ENCODE measurements around the gene DNMT1. TPM values are rescaled to one million over a fixed set of nuclear protein-coding genes. Genes with fewer than 3 reads are reported as not detected.

Gene DNMT1
- total RNA-seq, 1 experiment from 2014 or later: 227 TPM

DNA sequence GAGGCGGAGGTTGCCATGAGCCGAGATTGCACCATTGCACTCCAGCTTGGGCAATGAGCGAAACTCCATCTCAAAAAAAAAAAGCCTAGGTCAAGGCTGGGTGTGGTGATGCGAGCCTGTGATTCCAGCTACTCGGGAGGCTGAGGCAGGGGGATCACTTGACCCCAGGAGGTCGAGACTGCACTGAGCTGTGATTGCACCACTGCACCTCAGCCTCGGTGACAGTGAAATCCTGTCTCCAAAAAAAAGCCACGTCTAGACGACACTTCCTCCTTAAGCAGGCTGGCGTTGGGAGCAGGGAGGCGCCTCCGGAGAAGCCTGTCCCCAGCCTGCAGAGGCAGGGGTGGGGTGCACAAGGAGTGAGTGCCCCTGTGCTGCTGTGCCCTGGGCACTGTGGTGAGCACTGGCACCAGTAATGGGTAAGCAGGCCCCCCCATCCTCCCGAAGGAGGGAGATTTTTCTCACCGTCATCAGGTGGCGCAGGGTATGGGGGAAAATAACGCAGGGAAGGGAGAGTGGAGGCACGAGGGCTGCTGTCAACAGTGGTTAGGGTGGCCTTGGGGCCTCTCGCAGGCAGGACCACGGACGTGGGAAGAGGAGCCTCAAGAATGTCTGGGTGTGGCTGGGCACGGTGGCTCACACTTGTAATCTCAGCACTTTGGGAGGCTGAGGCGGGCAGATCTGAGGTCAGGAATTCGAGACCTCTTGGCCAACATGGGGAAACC lies 82.6 kb downstream of the DNMT1 start:
- WGBS (ENCODE audit: extremely low coverage, insufficient read length, low lambda C conversion rate): no CpG with 5 or more reads among the region's 23 CpGs

More for the DNA sequence above, 82.6 kb downstream of the DNMT1 start:
- H2BK20ac ChIP-seq (ENCODE audit: low read depth, low read length, poor library complexity, severe bottlenecking): no peak overlapping the region
- H2BK120ac ChIP-seq (ENCODE audit: low read depth, low read length, poor library complexity, severe bottlenecking): no peak overlapping the region
- H4K5ac ChIP-seq (ENCODE audit: insufficient read length, low read depth, low read length): no peak overlapping the region
- no peak overlapping the region for H4K91ac ChIP-seq (ENCODE audit: insufficient read length, low read depth, low read length)
- no peak for DNase-seq
- peaks cover 39 to 80% (median 64%) of the 10 kb centered on the region in 3 experiments; a peak in 6 of 7 replicates for H3K36me3 Mint-ChIP-seq (ENCODE audit: insufficient read depth in 1 of 3, low read depth in 3 of 3)
- no peaks in the 10 kb centered on the region; the same call in 1 of the 2 replicates for H3K4me1 ChIP-seq (ENCODE audit: insufficient read depth, low read length)
- no peak overlapping the region for H4K8ac ChIP-seq (replicated peaks; ENCODE audit: insufficient read length, low read depth, low read length)
- H4K20me1 ChIP-seq (ENCODE audit: control insufficient read depth, insufficient read depth, insufficient read length): no peaks in the 10 kb centered on the region
- no peaks in the 10 kb centered on the region; the same call in none of the 2 replicates for H3K27me3 Mint-ChIP-seq (ENCODE audit: low read depth)
- no peak overlapping the region for H3K23ac ChIP-seq (ENCODE audit: insufficient read length, low read depth, low read length)
- no peak overlapping the region for H2AFZ ChIP-seq (ENCODE audit: low read length)
- H3K56ac ChIP-seq (ENCODE audit: insufficient read length, low read depth, low read length): no peak overlapping the region
- no peaks in the 10 kb centered on the region for H3K9me3 ChIP-seq (ENCODE audit: control insufficient read depth, low read depth, low read length)
- H3K4me1 Mint-ChIP-seq: peaks cover 4 to 9% of the 10 kb centered on the region in 2 experiments
- no peak overlapping the region for H3K18ac ChIP-seq (ENCODE audit: insufficient read length, low read depth, low read length)
- no peak overlapping the region for H3K14ac ChIP-seq (ENCODE audit: insufficient read depth, low read length)
- no peaks in the 10 kb centered on the region; a peak in 1 of 5 replicates for H3K9me3 Mint-ChIP-seq
- H3K4me3 Mint-ChIP-seq: no peak overlapping the region; a peak in 1 of 5 replicates
- H3K79me1 ChIP-seq (ENCODE audit: insufficient read depth, low read depth, low read length, poor library complexity, severe bottlenecking): no peaks in the 10 kb centered on the region
- H2BK15ac ChIP-seq (ENCODE audit: low read depth, low read length): no peak overlapping the region
- peaks cover under 1% of the 10 kb centered on the region; the same call in 1 of the 2 replicates for H3K79me2 ChIP-seq (ENCODE audit: insufficient read depth, low read length)
- H3K4ac ChIP-seq (ENCODE audit: low read depth, low read length): no peak overlapping the region
- H3K9ac ChIP-seq (ENCODE audit: extremely low read depth, insufficient read length, low read length): no peak overlapping the region
- H3T11ph ChIP-seq (ENCODE audit: low read length): no peak overlapping the region
- H2BK5ac ChIP-seq (ENCODE audit: insufficient read length, low read length): no peak overlapping the region
- H2AK5ac ChIP-seq (ENCODE audit: insufficient read length, low read length): no peak overlapping the region
- H3K23me2 ChIP-seq (ENCODE audit: insufficient read length, low read depth, low read length, poor library complexity, severe bottlenecking): peaks cover under 1% of the 10 kb centered on the region
- H3K4me2 ChIP-seq (ENCODE audit: insufficient read depth, insufficient read length, low read length): no peak overlapping the region
- peak overlapping the region in 1 of 3 experiments; percentile 46; a peak in 2 of 7 replicates for H3K27ac Mint-ChIP-seq
- no peaks in the 10 kb centered on the region for H3K27me3 ChIP-seq (ENCODE audit: insufficient read depth, low read length)
- no peak overlapping the region for H3K27ac ChIP-seq (ENCODE audit: insufficient read length, low read depth, low read length)
- H2BK12ac ChIP-seq (ENCODE audit: insufficient read length, low read depth, low read length): no peak overlapping the region
- no peak for TF ChIP-seq CTCF (conservative IDR thresholded peaks at IDR 0.05)

All from H9 (cell line).